Medulla oblongata (tissue), 1 donor: Measurements from ENCODE around the gene SNCG.
"Not testable (repeated sequence)": the region's sequence is repeated elsewhere in the genome, so short reads cannot be mapped to it uniquely, and the experiment has no call there.

Experiments used
- DNase-seq: peaks from one replicate; pipeline ENCODE4 v3.0.0-alpha.2; 2015; ENCODE audit errors: extremely low spot score

Gene SNCG

DNA sequence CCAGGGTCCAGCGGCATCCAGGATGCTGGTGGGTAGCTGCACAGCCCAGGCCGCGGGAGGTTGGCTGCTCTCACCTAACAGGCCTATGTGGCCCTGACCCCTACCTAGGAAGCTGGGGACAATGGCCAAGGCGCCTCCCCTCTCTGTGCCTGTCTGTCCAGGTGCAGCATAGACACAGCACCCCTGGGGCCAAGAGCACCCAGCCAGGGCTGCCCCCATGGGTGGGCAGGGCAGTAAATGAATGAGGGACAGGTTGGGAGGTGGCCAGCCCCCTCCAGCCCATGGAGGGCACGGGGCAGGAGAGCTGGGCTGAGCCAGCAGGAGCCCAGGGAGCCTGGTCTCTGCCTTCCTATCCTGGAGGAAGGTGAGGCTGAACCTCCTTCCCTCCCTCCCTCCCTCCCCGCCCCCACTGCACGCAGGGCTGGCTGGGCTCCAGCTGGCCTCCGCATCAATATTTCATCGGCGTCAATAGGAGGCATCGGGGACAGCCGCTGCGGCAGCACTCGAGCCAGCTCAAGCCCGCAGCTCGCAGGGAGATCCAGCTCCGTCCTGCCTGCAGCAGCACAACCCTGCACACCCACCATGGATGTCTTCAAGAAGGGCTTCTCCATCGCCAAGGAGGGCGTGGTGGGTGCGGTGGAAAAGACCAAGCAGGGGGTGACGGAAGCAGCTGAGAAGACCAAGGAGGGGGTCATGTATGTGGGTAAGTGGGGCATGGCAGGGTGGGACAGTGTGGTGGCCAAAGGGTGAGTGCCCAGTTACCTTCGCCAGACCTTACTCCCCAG, at the start of gene SNCG:
SNCG (plus strand) TSS at position 484 of the 785 bp plus-strand sequence; CDS start at position 583, 99 bp downstream.
- no peak for DNase-seq

DNA sequence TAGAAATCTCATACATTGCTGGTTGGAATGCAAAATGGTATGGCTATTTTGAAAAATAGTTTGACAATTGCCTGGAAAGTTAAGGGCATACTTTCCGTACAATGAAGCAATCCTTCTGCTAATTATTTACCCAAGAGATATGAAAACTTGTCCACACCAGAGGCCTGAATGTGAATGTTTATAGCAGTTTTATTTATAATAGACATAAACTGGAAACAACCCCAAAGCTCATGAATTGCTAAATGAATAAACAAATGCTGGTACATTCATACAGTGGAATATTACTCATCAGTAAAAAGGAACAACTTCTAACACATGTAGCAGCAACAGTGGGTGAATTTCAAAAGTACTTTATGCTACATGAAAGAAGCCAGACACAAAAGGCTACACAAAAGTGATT, 43.7 kb upstream of the SNCG start:
- DNase-seq, result no peak

DNA sequence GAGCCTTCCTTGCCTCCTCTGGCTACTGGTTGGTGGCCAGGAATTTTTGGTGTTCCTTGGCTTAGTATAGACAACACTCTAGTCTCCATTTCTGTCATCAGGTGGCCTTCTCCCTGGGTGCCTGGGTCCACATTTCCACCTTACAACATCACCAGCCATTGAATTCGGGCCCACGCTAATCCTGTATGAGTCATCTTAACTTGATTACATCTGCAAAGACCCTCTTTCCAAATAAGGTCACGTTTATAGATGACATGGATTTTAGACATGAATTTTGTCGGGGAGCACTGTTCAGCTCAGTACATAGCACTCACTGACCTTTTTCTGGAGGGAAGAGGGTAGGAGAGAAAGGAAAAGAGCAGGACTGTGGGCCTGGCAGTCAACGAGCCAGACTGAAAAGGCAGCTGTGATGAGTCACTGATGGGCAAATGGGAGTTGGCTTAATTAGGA, 40.4 kb upstream of the SNCG start:
- DNase-seq, result no peak

DNA sequence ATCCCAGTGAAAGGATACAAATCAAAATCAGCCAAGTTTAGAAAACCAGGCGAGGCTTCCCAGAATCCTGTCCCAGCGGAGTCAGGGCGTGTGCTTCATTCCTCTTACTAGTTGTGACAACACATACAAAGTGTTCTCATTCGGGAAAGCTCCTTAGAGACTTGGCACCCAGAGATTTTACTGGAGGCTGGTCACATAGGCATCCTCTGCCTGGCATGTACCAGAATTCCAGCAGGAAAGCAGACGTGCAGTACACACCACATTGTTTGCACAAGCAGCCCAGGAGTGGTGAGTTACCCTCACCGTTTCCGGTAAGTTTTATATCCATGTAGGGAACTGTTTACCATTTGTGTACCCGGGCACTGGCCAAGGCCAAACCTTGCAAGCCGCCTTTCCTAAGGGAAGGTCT, 35.8 kb upstream of the SNCG start:
- no peak for DNase-seq

DNA sequence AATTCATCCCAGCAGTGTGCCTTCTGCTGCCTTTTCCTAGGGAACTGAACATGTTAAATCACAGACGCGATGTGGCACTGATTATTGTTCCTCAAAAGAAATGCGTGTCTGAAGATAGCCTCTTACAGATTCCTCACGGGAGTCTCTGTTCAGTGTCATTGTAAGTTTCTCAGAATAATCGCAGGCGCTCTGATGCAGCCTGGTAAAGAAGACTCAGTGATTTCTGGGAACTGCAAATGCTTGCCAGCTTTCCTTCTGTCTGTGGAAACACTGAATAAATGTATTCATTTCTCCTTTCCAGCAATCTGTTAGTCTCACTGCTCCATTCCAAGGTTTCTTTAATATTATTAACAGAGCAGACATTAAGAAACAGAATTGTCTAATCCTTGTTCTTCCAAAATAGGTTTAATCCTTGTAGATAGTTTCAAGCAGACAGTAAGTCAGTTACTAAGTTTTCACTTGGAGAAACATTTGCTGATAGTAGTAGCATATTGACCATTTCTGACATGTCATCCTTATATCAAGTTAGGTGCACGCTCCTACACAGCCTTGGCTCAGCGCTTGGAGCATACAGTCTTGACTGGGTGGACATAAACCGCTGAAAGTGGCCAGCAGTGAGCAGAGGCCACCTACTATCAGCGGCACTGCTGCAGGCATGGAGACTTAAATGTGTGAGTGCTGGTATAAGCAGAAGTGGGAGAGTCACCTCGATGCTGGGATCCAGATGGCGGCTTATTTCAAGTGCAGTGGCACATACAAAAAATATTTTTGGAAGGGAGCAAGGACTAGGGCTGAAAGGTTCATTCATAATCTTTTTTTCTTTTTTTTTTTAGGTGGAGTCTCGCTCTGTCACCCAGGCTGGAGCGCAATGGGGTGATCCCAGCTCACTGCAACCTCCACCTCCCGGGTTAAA, 28.7 kb upstream of the SNCG start:
- peak; percentile 34 for DNase-seq

DNA sequence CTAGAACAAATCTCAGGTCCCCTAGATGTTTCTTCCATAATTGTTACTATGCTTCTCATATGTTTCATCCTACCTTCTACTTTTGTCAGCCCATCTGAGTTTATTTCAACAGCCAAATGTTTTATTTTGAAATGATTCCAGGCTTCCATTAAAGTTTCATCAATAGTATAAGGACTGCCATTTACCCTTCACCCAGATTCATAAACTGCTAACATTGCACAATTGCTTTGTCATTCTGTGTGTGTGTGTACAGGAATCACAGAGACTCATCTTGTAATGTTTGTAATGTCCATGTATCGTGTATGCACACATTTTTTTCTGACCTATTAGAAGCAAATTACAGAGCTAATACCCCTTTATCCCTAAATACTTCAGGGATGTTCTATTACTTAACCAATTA, 26.5 kb upstream of the SNCG start:
- DNase-seq, result no peak

DNA sequence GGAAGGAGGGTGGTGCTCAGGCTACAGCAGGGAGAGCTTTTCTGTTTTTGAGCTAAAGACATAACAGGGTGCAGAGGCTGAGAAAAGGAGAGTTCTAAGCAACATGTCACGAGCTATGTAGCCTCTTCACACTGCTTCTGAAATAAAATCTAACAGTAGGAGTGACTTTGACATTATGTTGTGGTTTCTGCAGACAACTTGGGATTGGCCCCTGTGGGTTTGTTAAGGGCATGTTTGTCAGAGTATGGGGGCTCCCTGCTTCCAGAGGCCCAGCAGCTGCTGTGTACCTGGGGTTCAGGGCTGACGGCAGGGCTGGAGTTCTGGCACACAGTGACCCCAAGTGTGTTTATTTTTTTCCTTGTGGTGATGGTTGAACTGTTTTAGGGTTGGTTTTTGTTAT, 25.7 kb upstream of the SNCG start:
- no peak for DNase-seq

DNA sequence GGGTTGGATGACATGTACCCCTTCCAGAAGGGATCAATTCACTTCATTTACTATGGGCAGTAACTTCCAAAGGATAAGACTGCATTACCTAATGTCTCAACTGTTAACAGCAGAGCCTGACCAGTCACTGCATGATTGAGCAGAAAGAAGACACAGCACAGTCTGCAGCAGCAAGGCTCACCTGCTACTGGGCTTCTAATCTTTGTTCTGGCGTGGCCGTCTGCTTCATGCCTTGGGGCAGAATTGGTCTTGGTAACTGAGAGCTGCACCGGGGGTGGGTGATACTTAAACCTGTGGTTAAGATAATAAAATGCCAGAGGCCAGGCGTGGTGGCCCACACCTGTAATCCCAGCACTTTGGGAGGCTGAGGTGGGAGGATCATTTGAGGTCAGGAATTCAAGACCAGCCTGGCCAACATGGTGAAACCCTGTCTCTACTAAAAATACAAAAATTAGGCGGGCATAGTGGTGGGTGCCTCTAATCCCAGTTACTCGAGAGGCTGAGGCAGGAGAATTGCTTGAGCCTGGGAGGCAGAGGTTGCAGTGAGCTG, 24.2 kb upstream of the SNCG start:
- not testable (repeated sequence) for DNase-seq

DNA sequence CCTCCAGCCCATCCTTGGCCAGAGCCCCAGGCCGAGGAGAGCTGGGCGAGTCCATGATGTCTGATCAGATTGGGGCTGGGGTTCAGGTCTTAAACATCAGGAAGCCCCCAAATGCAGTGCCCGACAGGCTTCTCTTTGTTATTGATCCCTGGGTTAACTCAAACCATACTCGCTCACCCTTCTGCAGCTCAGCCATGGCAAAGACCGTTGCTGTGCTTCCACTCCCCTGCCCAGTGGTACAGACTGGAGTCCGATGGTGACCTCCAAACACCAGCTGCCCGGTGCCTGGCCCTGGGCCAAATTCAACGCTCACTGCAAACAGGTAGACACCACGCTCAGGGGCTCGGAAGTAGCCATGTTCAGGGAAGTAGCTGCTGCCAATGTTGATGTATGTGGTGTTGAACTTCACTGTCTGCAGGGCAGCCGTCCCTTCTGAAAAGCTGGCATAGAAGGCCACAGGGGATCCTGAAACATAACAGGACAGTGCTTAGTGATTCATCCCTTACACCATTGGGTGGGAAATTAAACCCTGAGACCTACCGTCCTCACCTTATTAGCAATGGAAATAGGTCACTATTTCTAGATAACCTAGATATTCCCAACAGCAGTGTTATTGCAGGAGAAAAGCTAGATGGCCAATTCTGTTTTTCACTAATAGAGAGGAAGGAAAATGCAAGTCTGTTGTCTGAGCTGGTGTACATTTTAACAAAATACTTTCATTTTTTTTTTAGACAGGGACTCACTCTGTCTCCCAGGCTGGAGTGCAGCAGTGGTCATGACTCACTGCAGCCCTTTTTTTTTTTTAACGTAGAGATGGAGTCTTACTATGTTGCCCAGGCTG, 21.5 kb upstream of the SNCG start:
- DNase-seq, result no peak

DNA sequence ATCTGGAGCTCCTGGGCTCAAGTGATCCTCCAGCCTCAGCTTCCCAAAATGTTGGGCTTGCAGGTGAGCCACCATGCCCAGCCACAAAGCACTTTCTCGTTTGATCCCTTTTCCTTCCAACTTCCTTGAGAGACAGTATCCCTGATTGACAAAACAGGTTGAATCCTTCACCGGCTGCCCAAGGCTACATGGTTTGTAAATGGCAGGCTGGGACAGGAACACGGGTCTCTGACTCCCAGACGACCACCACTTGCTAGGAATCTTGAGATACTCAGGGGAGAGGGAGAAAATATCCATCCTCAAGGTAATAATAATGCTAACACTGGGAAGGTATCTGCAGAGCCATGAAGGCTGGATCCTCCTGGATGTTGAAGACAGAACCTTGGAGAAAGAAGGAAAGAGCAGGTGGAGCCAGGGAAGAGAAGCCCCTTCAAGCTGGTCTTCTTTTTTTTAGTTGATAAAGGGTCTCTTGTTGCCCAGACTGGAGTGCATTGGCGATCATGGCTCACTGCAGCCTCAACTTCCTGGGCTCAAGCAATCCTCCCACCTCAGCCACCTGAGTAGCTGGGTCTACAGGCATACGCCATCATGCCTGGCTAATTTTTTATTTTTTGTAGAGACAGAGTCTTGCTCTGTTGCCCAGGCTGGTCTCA, 20.8 kb upstream of the SNCG start:
- DNase-seq, result no peak

DNA sequence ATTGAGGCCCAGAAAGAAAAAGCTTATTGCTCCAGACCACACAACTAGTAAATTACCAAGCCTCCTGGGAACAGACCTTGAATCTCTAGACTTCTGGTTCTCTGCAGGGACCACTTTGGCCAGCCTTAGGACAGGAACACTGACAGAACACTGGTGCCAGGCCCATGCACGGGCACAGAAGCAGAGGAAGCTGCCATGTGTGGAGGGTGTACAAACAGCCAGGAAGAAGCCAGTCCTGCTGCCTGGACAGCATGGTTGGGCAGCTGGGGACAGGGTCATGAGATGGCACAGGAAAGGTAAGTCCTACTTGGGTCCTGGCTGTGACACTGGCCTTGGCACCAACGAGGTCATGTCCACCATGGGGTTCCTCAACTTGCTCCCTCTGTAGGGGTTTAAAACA, 20.1 kb upstream of the SNCG start:
- DNase-seq, result no peak

DNA sequence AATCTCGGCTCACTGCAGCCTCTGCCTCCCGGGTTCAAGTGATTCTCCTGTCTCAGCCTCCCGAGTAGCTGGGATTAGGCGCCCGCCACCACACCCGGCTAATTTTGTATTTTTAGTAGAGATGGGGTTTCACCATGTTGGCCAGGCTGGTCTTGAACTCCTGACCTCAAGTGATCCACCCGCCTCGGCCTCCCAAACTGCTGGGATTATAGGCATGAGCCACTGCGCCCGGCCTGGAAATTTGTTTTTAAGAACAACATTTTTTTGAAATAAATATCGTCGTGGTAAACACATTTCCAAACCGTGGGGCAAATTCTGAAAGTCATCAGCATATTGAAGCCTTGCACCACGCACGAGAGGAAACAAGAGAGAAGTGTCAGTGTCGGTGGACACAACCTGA, 18.3 kb upstream of the SNCG start:
- not testable (repeated sequence) for DNase-seq

DNA sequence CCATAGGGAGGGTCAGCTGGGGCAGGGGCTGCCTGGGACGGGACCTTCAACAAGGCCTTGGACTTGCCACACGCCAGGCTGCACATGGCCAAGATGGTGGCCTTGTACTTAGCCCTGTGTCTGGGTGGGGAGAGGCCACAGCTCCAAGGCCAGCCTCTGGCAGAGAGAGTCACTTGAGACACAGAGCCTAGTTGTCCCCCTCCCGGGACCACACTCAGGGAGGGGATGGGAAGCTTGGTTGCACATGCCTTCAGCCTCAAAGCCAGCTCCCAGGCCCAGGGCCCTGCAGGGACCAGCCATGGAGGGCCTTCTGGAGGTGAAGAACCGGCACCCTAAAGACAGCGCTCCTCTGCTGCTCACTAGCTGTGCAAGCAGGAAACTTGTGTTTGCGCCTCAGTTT, 17.7 kb upstream of the SNCG start:
- DNase-seq, result no peak

DNA sequence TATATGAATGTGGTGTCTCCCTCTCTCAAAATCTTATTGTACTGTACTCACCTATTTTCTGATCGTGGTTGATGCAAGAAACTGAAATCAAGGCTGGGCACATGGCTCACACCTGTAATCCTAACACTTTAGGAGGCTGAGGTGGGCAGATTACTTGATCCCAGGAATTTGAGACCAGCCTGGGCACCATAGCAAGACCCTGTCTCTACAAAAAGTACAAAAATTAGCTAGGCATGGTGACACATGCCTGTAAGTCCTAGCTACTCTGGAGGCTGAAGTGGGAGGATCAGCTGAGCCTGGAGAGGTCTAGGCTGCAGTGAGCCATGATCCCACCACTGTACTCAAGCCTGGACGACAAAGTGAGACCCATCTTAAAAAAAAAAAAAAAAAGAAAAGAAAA, 17.0 kb upstream of the SNCG start:
- no peak for DNase-seq

DNA sequence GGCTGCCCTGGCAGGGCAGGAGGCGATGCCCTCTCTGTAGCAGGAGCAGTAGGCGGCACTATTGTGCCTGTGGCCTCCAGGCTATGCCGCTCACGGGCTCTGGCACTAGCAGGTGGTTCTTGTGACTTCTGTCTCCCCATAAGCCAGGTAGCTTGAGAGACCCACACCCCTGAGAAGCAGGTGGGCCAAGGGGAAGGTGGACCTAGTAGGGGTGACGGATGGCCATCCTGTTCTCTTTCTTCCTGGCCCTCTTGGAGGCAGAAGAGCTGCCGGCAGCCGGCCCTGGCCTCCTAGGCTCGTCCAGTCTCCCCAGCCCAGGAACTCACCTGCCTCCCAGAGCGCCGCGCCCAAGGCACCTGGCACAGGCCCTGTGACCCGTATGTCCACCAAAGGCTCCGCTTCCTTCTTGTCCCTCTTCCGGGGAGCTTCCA, 16.4 kb upstream of the SNCG start:
- no peak for DNase-seq

DNA sequence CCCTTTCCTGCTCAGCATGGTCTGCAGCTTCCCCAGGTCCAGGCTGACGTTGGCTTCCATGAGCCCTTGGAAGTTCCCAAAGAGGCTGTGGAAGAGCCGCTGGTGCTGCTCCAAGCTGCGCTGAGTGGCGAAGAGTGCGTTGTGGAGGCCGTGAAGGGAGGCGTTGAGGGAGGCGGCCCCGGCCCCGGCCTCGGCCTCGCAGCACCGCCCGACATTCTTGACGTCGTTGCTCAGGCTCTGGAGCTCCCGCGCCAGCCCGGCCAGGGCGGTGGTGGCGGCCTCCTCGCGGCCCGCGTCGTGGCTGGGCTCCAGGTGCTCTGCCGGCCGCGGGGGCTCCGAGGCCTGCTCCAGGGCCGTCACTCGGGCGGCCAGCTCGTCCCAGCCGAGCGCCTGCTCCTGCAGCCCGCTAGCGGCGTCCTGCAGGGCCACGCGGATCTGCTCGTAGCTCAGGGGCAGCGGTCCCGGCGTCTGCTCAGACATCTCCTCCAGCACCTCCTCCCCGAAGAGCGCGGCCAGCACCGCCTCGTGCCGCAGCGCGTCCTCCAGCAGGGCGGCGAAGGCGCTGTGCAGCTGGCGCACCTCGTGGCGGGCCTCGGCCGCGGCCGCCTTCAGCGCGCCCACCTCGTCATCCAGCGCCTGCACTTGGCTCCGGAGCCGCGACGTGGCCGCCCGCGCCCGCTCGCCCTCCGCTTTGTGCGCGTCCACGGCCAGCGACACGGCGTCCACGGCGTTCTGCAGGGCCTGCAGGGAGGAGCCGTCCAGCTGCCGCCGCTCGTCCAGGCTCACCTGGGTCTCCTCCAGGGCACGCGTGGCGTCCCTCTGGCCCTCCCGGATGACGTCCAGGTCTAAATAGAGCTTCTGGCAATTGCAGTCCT, 15.7 kb upstream of the SNCG start:
- DNase-seq, result no peak

DNA sequence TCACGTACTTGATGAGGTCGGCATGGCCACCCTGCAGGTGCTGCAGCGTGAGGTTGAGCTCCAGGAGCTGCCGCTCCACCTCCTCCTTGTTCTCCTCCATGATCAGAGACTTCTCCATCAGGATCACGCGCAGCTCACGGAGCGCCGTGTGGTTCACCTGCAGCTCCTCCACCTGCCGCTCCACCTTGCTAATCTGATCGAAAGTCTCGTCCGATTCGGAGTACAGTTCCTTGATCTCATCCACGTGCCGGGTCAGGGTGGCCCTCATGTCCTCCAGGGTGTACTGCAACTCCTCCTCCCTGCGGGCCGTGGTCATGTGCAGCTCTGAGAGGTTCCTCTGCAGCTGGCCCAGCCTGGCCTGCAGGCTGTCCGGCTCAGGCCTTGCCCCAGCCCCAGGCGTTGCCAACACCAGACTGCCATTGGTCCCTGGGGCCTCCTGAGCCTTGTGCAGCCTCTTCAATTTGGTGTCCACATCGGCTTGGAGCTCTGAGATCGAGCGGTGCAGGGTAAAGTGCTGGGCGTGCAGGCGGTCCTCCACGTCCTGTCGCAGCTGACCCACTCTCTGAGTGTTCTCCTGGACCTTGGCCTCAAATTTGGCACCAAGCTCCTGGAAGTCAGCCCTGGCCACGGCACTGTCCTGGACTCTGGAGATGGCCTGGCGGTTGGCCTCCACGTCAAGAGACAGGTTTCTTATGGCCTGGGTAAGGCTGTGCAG, 14.9 kb upstream of the SNCG start:
- no peak for DNase-seq

DNA sequence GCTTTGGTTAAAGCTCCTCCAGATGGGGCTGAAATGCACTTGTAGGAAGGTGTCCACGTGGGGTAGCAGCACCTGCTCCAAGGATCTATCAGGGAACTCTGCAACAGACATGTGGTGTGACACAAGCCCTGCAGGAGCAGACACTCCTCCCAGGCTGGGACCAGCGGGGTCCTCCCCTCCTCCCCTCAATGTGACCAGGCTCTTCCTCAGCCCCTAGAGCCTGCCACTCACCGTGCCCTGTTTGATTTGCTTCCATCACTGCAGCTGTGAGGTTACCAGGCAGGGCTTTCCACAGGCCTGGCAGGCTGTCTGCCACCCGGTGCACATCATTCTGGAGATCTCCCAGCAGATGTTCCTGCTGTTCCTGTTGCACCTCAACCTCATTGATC, 14.4 kb upstream of the SNCG start:
- DNase-seq, result no peak

DNA sequence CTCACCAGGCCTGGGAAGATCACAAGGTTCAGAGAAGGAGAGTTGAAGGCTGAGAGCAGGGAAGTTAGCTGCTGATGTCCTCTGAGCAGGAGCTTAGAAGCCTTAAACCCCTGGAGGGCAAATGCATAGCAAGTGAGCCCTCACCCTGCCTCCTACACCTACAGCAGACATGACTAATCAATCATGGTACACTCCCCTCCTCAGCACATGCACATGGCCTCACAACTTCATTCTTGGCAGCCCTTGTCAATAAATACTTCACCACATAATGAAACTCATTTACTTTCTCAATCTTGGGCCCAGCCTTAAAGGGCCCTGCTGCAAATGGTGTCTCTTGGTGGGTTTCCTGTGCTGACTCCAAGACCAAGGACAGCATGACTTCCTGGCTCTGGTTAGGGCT, 13.9 kb upstream of the SNCG start:
- no peak for DNase-seq
